Transverse colon (tissue), 4 donors: Measurements from ENCODE around the gene C1QTNF12. TPM values are rescaled to one million over a fixed set of nuclear protein-coding genes. Genes with fewer than 3 reads are reported as not detected.
A peak's percentile ranks its signal among the peaks of the same experiment; 100 is the strongest.

Experiments used
- DNase-seq: peaks from one replicate; pipeline ENCODE4 v3.0.0-alpha.2; 2019
- H3K27ac ChIP-seq, 4 donors: fragments of 200-600 bp; sonication (generic); 2 replicates each; pipeline ENCODE4 v1.5.1; 2016 to 2018; ENCODE audit warnings: inconsistent platforms in 4 of 4
- H3K27me3 ChIP-seq: fragments of 200-600 bp; sonication (generic); 2 replicates; pipeline ENCODE4 v1.5.1; 2017; ENCODE audit warnings: inconsistent platforms
- H3K36me3 ChIP-seq, 4 donors: fragments of 200-600 bp; sonication (generic); 2 replicates each; pipeline ENCODE4 v1.5.1; 2017 to 2019; ENCODE audit warnings: inconsistent platforms in 4 of 4
- H3K4me1 ChIP-seq, 4 donors: fragments of 200-600 bp; sonication (generic); 2 replicates each; pipeline ENCODE4 v1.5.1; 2017 to 2020; ENCODE audit warnings: inconsistent platforms in 4 of 4
- H3K4me3 ChIP-seq, 4 donors: fragments of 200-600 bp; sonication (generic); 1 replicate in 1 of 4; 2 replicates in 3 of 4; pipeline versions ENCODE4 v1.5.1 to v1.6.1; 2017 to 2019; ENCODE audit warnings: inconsistent platforms in 4 of 4
- H3K9me3 ChIP-seq, 2 donors: fragments of 200-600 bp; sonication (generic); 2 replicates each; pipeline ENCODE4 v1.5.1; 2017 to 2019; ENCODE audit warnings: inconsistent platforms in 2 of 2
- EP300 ChIP-seq: sonication (generic); formaldehyde crosslinking; IDR thresholded peaks from one replicate; pipeline ENCODE4 v1.6.1; 2017; ENCODE audit warnings: antibody characterized with exemption, low read depth
- POLR2A ChIP-seq: fragments of 450-650 bp; IDR thresholded peaks from one replicate; pipeline ENCODE4 v1.6.1; 2016; ENCODE audit warnings: antibody characterized with exemption, mild to moderate bottlenecking, moderate library complexity
- POLR2AphosphoS5 ChIP-seq, 3 donors: sonication (generic); formaldehyde crosslinking; IDR thresholded peaks; one replicate each; pipeline ENCODE4 v1.6.1; 2016; ENCODE audit warnings: antibody characterized with exemption in 3 of 3
- WGBS, 2 donors: methylation state at CpG; one replicate each; pipeline ENCODE4 v1.1.5; 2018; ENCODE audit warnings: low coverage in 1 of 2; 5-methylcytosine and 5-hydroxymethylcytosine counted together
- in situ Hi-C, 4 donors: fragments of 200-750 bp; cut with MboI; loops; one replicate each; pipeline versions ENCODE4 v1.15.0 to v1.15.1; 2017; ENCODE audit warnings: low sequenced_read_pairs in 3 of 4, low pct_ligation_motif_present in 1 of 4, low pct_unique_long_range_greater_than_20kb in 1 of 4
- intact Hi-C: fragments of 100-400 bp; cut with DNase I; formaldehyde crosslinking; loops from one replicate; pipeline ENCODE4 v1.15.1; 2023; ENCODE audit warnings: low total_unique reads
- total RNA-seq, 4 donors: library from RNA; depleted of rRNA; stranded (reverse); fragments of >200 nt; gene quantifications; one replicate each; pipeline ENCODE4 v1.1.0, GENCODE V29; 2016
- TF ChIP-seq, protein P1 (sequence below), 5 experiments: fragments of 200-600 bp in 3 of 5; fragments of 450-650 bp in 2 of 5; sonication (generic) in 3 of 5; IDR thresholded peaks; 1 replicate in 2 of 5; 2 replicates in 3 of 5; pipeline ENCODE4 v1.5.1; 2016 to 2017; ENCODE audit warnings: antibody characterized with exemption in 5 of 5, inconsistent platforms in 3 of 5, mild to moderate bottlenecking in 2 of 5, moderate library complexity in 1 of 5

C1QTNF12 gene
- total RNA-seq, 4 donors from 2014 or later: 11.9 to 52.8 (median 15.7) TPM; not detected in 1

DNA sequence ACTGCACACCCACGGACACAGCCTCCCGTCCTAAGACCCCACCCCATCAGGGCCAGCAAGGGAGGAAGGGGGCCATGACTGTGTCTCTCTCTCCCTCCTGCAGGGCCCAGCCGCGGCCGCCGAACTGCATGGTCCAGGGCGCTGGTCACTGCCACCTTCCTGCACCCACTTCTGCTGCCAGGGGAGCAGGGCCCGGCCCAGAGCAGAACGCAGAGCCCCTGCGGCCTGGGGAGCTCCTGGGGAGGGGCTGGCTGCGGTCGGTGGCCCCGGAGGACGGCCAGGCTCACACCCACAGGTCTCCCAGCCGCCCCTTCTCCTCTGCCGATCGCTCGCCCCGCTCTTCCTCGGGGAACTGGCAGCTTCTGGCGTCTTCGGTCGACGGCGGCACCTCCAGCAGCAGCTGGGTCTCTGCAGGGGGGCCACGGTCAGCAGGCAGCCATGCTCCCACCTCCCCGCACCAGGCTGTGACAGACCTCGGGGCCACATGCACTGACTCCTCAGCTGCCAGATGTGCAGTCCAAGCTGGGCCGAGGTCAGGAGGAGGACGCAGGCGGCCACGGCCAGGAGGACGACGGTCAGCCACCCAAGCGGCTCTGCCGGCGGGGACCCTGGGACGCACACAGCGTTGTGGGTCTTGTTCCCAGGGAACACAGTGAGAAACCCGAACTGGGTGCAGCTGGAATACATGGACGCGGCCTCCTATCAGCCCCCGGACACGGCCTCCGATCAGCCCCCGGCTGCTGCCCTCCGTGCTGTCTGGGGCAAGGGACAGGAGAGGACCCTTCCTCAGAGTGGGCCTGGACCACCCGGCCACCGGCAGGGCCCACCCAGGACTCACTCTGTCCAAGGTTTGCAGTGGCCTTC is 42.7 kb downstream of the C1QTNF12 start:
- no peak overlapping the region for H3K27ac ChIP-seq
- H3K9me3 ChIP-seq: no peaks in the 10 kb centered on the region
- H3K4me1 ChIP-seq: peaks cover 7 to 39% (median 27%) of the 10 kb centered on the region in 4 donors
- peak; percentile 5 for DNase-seq
- no peaks in the 10 kb centered on the region for H3K36me3 ChIP-seq
- 78% methylated on average over 42 of the region's 49 CpGs; no CpG with 5 or more reads in 1 of the 2 donors for WGBS, 2 donors
- peaks cover 84% of the 10 kb centered on the region for H3K27me3 ChIP-seq
- TF ChIP-seq EP300 (no peak), POLR2AphosphoS5 (IDR thresholded peaks at IDR 0.05) (no peak), POLR2A (no peak)
- TF ChIP-seq, protein P1, sequence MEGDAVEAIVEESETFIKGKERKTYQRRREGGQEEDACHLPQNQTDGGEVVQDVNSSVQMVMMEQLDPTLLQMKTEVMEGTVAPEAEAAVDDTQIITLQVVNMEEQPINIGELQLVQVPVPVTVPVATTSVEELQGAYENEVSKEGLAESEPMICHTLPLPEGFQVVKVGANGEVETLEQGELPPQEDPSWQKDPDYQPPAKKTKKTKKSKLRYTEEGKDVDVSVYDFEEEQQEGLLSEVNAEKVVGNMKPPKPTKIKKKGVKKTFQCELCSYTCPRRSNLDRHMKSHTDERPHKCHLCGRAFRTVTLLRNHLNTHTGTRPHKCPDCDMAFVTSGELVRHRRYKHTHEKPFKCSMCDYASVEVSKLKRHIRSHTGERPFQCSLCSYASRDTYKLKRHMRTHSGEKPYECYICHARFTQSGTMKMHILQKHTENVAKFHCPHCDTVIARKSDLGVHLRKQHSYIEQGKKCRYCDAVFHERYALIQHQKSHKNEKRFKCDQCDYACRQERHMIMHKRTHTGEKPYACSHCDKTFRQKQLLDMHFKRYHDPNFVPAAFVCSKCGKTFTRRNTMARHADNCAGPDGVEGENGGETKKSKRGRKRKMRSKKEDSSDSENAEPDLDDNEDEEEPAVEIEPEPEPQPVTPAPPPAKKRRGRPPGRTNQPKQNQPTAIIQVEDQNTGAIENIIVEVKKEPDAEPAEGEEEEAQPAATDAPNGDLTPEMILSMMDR (IDR thresholded peaks at IDR 0.05): no peak
- intact Hi-C loops: no loop called here
- no peak overlapping the region for H3K4me3 ChIP-seq
- in situ Hi-C loops: no loop called here

DNA sequence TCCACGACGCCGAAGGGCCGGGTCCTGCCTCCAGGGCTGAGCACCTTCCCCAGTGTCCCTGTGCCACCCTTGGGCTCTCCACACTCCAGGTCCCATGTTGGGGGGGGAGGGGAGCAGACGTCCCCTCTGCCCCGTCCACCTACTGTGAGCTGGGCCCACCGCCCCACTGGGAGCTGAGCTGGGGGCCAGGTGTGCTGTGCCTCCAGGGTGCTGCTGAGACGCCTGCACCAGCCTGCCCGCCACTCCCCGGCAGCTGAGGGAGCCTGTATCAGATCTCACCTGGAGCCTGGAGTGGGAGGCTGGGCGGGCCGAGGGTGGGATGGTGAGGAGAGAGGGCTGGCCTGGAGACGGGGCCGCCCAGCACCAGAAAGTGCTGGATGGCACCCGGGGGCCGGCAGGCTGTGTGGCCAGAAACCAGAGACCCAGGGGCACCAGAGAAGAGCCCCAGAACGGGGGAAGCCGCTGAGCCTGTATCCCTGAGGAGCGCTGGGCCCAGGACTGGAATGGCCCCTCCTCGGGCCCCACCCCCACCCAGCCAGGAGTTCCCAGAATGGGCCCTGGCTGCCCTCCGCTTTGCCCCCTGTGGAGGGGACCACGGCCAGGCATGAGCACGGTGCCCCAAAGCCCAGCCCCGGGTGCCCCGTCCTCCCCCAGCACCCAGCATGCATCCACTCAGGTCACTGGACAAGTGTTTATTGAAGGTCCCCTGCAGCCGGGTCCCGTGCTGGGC is 43.5 kb downstream of the C1QTNF12 start:
- Histone ChIP-seq H3K36me3 (no peaks in the 10 kb centered on the region), H3K27ac (no peak overlapping the region), H3K4me1 (peaks cover 2 to 31% (median 20%) of the 10 kb centered on the region in 4 donors), H3K4me3 (no peak overlapping the region), H3K27me3 (peaks cover 79% of the 10 kb centered on the region), H3K9me3 (no peaks in the 10 kb centered on the region)
- intact Hi-C loops (no loop called here), in situ Hi-C loops (no loop called here)
- no peak for DNase-seq
- TF ChIP-seq, protein P1 (IDR thresholded peaks at IDR 0.05): no peak
- TF ChIP-seq POLR2A: no peak
- TF ChIP-seq EP300: no peak
- TF ChIP-seq POLR2AphosphoS5 (IDR thresholded peaks at IDR 0.05): no peak
- WGBS, 2 donors: 67% methylated on average over 16 of the region's 27 CpGs; no CpG with 5 or more reads in 1 of the 2 donors

- DNase-seq: peak; percentile 72
- TF ChIP-seq, protein P1 (IDR thresholded peaks at IDR 0.05): no peak
- TF ChIP-seq POLR2AphosphoS5 (IDR thresholded peaks at IDR 0.05): peak in 1 of 3 donors; percentile 28
- peaks cover 2 to 14% (median 11%) of the 10 kb centered on the region in 4 donors for H3K4me1 ChIP-seq
- WGBS, 2 donors: 0% methylated on average over 7 to 10 of the region's 109 CpGs
- H3K9me3 ChIP-seq: no peaks in the 10 kb centered on the region
- H3K4me3 ChIP-seq: peak overlapping the region; percentile 27 to 53 (median 38)
- H3K36me3 ChIP-seq: no peaks in the 10 kb centered on the region
- peak overlapping the region in 3 of 4 donors; percentile 22 to 39 (median 26) for H3K27ac ChIP-seq
- intact Hi-C loops (no loop called here), in situ Hi-C loops (no loop called here)
- H3K27me3 ChIP-seq: peaks cover 60% of the 10 kb centered on the region
Measured at GRCh38 chr1:1200876-1201810, 45.4 kb downstream of the C1QTNF12 start.
